ENCODE results near the gene COX14.
A peak's percentile ranks its signal among the peaks of the same experiment; 100 is the strongest.

Gene COX14

DNA sequence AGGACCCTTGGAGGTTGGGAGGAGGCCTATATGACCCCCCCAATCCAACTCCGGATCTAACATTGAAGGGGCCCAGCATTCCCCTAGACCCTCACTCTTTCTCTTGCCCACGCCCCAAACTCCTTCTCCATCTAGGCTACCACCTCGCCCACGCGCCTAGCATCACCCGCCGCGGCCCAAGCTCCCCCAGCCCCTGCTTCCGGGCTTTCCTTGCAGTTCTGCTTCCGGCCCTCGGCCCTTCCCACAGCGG lies 54.7 kb downstream of the COX14 start:
- no peak for DNase-seq

GRCh38 chr12:50167049-50167828 lies 55.2 kb downstream of the COX14 start, which contains the start of gene CERS5:
CERS5 (minus strand) TSS chr12:50167369; CDS start chr12:50167297, 72 bp downstream.
- DNase-seq: peak; percentile 98
